22Rv1 (cell line): ENCODE measurements around the gene ACOX2.

Experiments used
- CTCF ChIP-seq: fragments of 450-650 bp; IDR thresholded peaks from 2 replicates; pipeline ENCODE4 v1.5.1; 2017; ENCODE audit warnings: mild to moderate bottlenecking
- ZFX ChIP-seq: fragments of 450-650 bp; IDR thresholded peaks from 2 replicates; pipeline ENCODE4 v1.6.1; 2017; ENCODE audit warnings: antibody characterized with exemption, borderline replicate concordance

- TF ChIP-seq CTCF = no peak
- TF ChIP-seq ZFX = no peak
Observed at GRCh38 chr3:58534592-58535494, 2.1 kb downstream of the ACOX2 start.
